Bronchial epithelial cell (primary cell): ENCODE measurements around the gene PSEN2. TPM values are rescaled to one million over a fixed set of nuclear protein-coding genes. Genes with fewer than 3 reads are reported as not detected.
A peak's percentile ranks its signal among the peaks of the same experiment; 100 is the strongest.
"Not testable (repeated sequence)": the region's sequence is repeated elsewhere in the genome, so short reads cannot be mapped to it uniquely, and the experiment has no call there.

ENCODE experiments used
- DNase-seq: peaks from one replicate; pipeline ENCODE4 v3.0.0-alpha.2; 2010; ENCODE audit warnings: low read depth
- FAIRE-seq: peaks from 2 replicates; lab custom pipeline; 2011; peaks lifted over from hg19 to GRCh38; lab: Jason Lieb, UNC
- H3K27me3 ChIP-seq: 2 replicates; pipeline ENCODE4 v1.5.1; 2011; ENCODE audit warnings: low read length; ENCODE audit not compliant: control insufficient read depth, insufficient read depth
- H3K36me3 ChIP-seq: 2 replicates; pipeline ENCODE4 v1.5.1; 2011; ENCODE audit warnings: low read length; ENCODE audit not compliant: control insufficient read depth, insufficient read depth
- H3K4me3 ChIP-seq: 2 replicates; pipeline ENCODE4 v1.5.1; 2011; ENCODE audit warnings: mild to moderate bottlenecking, low read depth, low read length, control low read depth
- total RNA-seq: library from RNA; depleted of rRNA; stranded (reverse); fragments of >200 nt; gene quantifications from 2 replicates; pipeline ENCODE4 v1.2.1, GENCODE V29; 2014
- TF ChIP-seq, protein P1 (sequence below): IDR thresholded peaks from 2 replicates; pipeline ENCODE4 v1.5.1; 2011; ENCODE audit warnings: mild to moderate bottlenecking, moderate library complexity, low read length, control low read depth, inconsistent platforms; ENCODE audit not compliant: insufficient read depth, severe bottlenecking

Gene PSEN2
- total RNA-seq, 1 donor from 2014 or later = 20.3 TPM

DNA sequence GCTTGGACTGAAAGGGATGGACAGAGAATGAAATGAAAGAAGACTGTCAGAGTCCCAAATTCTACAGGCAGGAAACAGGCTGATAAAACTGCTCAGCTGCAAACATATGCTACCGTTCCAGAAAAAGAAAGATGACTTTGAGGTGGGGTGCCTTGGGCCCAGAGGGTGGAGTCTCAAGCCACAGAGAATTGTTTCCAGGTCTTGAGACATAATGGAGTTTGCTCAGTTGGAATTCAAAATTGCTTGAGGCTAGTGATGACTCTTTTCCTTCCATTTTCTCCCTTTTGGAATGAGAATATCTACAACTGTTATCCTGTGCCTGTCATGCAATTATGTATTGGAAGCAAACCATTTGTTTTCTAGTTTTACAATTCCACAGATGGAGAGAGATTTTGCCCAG lies 23.6 kb upstream of the PSEN2 start:
- H3K27me3 ChIP-seq = no peaks in the 10 kb centered on the region
- DNase-seq = peak; percentile 56
- peak; percentile 7 for FAIRE-seq

DNA sequence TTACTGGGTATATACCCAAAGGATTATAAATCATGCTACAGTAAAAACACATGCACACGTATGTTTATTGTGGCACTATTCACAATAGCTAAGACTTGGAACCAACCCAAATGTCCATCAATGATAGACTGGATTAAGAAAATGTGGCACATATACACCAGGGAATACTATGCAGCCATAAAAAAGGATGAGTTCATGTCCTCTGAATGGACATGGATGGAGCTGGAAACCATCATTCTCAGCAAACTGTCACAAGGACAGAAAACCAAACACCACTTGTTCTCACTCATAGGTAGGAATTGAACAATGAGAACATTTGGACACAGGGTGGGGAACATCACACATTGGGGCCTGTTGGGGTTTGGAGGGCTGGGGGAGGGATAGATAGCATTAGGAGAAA lies 15.9 kb upstream of the PSEN2 start:
- not testable (repeated sequence) for DNase-seq, H3K36me3 ChIP-seq, H3K4me3 ChIP-seq, H3K27me3 ChIP-seq, FAIRE-seq

More for the DNA sequence above, 23.6 kb upstream of the PSEN2 start:
- H3K36me3 ChIP-seq = no peaks in the 10 kb centered on the region
- TF ChIP-seq, protein P1, sequence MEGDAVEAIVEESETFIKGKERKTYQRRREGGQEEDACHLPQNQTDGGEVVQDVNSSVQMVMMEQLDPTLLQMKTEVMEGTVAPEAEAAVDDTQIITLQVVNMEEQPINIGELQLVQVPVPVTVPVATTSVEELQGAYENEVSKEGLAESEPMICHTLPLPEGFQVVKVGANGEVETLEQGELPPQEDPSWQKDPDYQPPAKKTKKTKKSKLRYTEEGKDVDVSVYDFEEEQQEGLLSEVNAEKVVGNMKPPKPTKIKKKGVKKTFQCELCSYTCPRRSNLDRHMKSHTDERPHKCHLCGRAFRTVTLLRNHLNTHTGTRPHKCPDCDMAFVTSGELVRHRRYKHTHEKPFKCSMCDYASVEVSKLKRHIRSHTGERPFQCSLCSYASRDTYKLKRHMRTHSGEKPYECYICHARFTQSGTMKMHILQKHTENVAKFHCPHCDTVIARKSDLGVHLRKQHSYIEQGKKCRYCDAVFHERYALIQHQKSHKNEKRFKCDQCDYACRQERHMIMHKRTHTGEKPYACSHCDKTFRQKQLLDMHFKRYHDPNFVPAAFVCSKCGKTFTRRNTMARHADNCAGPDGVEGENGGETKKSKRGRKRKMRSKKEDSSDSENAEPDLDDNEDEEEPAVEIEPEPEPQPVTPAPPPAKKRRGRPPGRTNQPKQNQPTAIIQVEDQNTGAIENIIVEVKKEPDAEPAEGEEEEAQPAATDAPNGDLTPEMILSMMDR = no peak
- no peak overlapping the region for H3K4me3 ChIP-seq

DNA sequence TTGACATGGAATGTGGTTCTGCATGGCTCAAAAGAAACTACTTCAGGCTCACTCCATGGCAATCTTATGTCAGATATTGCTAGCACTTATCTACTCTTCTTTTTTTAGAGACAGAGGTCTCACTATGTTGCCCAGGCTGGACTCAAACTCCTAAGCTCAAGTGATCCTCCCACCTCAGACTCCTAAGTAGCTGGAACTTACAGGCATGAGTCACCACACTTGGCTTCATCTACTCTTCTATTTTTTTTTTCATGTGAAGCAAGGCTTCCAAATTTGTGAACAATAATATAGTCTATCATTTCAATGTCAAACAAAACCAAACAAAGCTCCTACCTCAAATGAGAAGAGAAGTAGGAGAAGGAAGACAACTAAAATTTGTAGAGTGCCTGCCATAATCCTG lies 7.5 kb upstream of the PSEN2 start:
- Histone ChIP-seq H3K27me3 (no peaks in the 10 kb centered on the region), H3K36me3 (no peaks in the 10 kb centered on the region), H3K4me3 (no peak overlapping the region)
- DNase-seq (peak; percentile 51), FAIRE-seq (no peak)
- TF ChIP-seq, protein P1 = no peak

DNA sequence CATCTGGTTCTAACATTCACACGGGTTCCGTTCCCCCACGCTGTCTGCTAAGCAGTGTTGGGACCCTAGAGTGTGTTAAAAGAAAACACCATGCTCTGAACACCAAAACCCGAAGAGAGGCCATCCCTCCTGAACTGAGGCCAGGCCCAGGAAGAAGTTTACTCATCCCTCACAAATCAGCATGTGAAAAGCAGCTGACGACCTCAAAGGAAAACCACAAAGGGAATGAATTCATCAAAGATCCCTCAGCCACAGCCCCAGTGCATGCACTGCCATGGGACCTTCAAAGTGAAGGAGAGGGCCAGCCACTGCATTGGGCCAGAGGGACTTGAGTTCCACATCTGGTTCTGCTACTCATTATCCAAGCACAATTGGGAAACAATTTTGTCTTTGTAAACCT lies 7.0 kb upstream of the PSEN2 start:
- no peak for FAIRE-seq
- H3K27me3 ChIP-seq = no peaks in the 10 kb centered on the region
- TF ChIP-seq, protein P1 = no peak
- H3K36me3 ChIP-seq = no peaks in the 10 kb centered on the region
- no peak overlapping the region for H3K4me3 ChIP-seq
- DNase-seq = peak; percentile 59

DNA sequence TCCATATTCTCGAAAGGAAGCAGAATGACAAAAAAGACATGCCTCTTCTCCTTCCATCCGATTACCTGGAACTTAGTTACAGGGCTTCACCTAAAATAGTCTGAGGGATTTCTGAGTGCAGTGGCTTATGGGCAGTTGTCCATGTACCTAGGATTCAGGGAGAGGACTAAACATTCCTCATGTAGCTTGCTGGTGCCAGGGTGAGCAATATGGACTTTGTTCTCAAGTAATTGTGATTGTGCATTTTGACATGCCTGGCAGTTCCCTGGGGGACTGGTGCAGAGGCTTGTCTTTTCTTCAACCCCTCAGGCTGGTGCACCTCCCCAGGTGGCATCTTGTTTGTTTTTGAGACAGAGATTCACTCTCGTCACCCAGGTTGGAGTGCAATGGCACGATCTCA lies 6.1 kb upstream of the PSEN2 start:
- Histone ChIP-seq H3K27me3 (no peaks in the 10 kb centered on the region), H3K4me3 (no peak overlapping the region), H3K36me3 (no peaks in the 10 kb centered on the region)
- TF ChIP-seq, protein P1 = no peak
- DNase-seq (no peak), FAIRE-seq (no peak)

DNA sequence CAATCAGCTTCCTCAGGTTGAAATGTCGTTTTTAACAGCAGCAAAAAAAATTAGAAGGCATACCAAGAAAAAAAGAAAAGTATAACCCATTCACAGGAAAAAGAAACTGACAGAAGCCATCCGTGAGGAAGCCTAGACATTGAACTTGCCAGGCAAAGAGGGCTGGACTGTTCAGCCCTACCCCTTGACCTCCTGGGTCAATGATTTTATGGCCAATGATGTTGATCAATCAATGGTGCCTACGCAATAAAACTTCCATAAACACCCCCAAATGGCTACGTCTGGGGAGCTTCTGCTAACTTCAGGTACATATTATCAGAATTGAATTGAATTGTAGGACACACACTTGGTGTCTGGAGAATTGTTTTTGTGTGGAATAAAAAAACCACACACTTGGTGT lies 4.8 kb upstream of the PSEN2 start:
- Histone ChIP-seq H3K4me3 (no peak overlapping the region), H3K27me3 (no peaks in the 10 kb centered on the region), H3K36me3 (no peaks in the 10 kb centered on the region)
- TF ChIP-seq, protein P1 = no peak
- FAIRE-seq (no peak), DNase-seq (no peak)
